HG03571 (cell line): ENCODE measurements around the gene CDKAL1.

ENCODE experiments used
- ATAC-seq: cut with Tn5 transposase; IDR thresholded peaks from one replicate; pipeline ENCODE4 v1.9.1; 2021; ENCODE audit not compliant: unreplicated experiment

CDKAL1 gene

DNA sequence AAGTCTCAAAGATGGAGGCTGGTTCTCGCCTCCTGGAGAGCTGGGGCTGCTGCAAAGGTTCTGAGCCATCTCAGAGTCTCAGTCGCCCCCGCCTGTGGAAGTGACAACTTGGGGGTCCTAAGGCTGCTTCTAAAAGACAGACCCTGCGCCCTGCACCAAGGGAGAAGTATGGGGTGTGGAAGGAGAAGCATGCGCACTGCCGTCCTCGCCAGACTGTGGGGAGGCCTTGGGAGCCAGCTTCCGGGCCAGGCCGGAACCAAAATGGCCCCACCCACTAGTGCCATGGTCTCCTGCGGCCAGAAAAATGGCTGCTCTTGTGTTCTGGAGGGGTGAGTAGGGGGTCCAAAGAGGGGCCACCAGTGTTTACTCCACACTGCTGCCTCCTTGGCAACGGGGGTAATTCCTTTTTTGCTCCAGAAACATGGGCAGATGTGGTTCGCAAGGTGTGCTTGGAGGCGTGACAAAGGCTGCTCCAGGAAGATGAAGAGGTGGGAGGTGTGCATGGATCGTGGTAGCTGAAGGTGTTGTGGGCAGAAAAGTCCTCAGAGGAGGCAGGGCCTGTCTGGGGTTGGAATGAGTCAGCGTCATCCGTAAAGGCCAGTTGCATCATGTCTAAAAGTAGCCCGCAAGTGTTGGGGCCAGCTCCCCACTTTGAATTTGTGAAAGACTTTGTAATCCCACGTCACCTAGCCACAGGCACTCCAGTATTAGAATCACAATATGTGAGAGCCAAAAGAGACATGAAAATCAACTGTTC is 729.5 kb downstream of the CDKAL1 start:
- ATAC-seq = no peak

DNA sequence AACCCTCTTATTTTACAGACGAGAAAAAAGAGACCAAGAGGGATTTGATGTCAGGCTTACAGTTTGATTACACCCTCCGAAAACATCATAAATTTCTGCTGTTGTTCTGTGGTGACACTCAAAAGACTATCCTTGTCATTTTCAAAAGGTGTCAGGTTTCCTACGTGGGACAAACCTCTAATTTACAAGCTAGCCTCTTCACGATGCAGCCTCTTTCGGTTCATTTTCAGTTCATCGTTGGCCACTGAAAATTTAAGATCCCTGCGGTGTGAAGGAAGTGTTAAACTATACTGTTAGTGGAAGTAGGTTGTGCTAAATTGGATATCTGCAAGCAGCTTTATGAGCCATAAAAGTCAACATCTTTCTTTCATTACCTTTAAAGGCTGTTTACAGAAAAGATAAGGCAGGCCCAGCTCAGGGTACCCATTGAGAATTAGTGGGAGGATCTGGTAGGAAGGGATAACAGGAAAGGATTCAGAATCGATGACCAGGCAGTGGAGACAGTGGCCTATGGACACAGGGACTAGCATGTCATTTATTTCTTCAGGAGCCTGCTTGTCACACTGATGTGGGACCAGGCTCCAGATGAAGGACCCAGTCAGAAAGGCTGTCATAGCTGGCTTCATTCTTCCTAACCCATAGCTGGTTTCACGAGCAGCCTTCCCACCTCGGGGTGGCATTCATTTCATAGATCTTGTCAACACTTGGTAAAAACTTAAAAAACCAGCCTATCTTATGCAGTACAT is 730.2 kb downstream of the CDKAL1 start:
- ATAC-seq = no peak

DNA sequence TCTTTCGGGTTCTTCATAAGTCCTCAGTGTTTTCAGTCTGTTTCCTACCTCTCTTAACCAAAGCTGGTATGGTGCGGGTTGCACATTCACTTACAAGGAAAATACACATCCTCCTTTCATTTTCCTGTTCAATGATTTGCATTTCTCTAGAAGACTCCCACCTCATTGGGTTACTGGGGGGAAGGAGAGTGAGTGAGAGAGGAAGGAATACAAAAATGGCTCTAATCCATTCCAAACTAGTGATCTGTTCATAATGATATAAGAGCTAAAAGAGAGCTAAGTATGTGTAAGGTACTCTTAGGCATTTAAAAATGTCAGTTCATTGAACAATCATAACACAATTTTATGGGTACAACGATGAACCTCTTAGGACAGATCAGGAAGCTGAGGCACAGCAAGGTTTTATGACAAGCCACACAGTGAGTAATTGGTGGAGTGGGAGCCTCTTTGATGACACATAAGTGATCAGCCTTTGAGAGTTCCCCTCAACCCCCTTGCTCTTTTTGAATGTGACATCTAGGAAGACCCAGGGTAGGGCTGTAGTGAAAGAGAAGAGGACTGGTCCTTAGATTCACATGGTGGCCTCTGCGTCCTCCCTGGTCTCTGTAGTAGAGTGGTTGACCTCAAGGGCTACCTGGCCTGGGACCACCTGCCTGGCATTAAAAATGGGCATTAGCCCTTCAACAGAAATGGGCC is 730.9 kb downstream of the CDKAL1 start:
- no peak for ATAC-seq

DNA sequence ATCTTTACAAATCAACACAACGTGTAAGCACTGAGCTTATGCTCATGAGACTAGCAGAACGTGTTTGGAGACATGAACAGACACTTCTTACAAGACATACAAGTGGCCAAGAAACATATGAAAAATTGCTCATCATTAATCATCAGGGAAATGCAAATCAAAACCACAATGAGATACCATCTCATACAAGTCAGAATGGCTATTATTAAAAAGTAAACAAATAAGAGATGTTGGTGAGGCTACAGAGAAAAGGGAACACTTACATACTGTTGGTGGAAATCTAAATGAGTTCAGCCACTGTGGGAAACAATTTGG is 731.4 kb downstream of the CDKAL1 start:
- no peak for ATAC-seq

DNA sequence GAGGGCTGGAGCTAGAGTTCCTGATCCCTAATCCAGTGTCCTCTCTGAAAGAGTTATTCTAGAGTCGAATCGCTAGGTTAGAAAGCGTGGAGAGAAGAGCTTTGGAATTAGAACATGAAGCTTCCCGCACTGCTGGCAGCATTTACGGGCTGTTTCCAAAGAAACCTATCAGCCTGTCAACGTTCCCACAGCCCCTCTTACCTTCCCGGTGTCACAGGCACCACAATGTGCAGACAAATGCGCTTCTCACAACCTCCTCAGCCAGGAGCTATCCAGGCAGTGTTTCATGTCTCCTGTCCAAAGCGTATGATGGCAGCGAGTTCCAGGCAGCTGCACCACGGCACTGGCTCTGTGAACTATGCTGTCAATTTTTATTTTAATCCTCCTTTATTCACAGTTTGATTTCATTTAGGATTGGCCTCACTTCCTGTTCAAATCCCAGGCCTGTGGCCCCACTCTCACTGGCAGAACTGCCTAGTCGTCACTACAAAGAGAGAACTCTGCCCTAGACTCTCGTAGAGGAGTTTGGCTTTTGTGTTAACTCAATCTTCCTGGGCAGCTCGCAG is 736.5 kb downstream of the CDKAL1 start:
- no peak for ATAC-seq

DNA sequence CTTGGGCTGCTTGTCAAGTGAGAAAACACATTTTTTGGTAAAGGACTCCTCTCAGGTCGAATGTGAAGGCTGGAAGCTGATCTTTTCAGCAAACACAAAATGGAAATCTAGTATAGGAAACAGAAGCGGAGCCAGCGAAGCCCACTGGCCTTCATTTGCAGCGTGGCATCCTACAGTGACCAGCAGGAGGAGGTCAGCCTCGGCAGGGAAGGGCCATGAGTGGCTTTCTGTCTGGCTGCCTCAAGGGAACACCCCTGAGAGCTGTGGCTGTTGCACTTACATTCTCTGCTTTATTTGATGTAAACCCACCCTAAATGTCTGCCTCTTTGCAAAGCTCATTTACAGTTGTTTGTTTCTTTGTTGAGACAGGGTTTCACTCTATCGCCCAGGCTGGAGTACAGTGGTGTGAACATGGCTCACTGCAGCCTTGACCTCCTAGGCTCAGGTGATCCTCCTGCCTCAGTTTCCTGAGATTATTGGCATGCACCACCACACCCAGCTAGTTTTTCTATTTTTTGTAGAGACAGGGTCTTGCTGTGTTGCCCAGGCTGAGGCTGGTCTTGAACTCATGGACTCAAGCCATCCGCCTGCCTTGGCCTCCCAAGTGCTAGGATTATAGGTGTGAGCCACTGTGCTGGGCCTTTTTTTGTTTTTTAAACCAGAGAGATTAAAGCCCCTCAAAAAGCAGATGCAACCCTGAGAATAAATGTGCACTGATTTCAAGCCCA is 737.3 kb downstream of the CDKAL1 start:
- ATAC-seq = no peak

DNA sequence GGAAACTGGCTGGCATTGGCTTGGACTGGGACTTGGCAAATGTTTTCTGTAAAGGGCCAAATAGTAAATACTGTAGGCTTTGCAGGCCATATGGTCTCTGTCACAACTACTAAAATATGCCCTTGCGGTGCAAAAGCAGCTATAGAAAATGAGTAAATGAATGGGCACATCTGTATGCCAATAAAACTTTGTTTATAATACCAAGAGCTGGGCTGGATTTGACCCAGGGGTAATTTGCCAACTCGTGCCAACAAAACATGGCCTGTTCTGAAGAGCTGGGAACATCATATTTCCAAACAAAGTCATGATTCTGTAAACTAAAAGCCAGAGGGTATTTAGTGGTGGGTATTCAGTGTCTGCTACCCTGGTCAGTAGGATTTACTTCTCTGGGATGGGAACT is 739.2 kb downstream of the CDKAL1 start:
- no peak for ATAC-seq

DNA sequence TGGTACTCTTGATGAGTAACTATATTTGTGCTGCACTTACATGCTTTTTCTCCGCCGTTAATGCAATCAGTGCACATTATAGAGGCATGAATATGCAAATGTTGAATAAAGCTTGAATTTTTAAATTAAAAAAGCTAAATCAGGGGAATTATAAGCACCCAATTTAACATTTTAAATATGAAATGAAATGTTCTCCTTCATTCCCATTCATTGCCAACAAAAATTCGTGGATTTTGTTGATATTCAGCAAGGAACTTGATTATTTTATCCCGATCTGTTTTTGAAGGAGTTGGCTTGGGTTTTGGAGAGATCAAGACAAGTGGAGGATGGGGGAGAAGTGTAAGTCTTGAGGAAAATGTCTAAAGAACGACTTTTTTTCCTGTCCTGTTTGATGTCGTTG is 740.6 kb downstream of the CDKAL1 start:
- ATAC-seq = no peak

DNA sequence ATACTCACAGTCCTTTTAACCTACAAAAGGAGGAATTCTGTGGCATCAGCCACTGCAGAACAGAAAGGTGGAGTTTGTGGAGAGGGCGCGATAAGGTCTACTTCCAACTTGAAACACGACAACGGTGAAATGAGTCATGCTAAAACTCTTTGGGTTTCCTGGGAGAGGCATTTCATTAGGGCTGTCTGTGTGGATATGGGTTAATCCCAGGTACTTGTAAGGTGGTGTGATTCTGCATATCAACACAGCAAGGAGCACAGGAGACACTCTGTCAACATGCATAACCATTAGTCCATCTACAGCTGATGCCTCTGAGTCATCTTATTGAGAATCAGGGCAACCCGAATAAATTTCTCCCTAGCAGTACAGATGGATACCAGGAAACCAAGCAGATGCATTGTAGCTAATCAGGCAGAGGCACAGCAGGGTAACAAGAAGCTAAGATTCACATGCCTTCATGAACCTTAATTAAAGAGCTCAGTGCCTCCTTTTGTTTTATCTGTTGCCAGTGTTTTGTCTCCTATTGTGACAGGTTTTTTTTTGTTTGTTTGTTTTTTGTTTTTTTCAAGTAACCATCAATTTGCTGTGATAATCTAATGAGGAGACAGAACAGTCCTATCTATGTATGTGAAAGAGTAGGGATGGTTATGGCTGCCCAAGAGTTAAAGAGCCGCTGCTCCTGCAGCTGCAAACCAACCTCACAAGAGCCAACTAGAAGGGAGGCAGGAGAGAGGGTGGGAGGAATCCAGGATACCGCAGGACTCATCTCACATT is 743.5 kb downstream of the CDKAL1 start:
- ATAC-seq = no peak

DNA sequence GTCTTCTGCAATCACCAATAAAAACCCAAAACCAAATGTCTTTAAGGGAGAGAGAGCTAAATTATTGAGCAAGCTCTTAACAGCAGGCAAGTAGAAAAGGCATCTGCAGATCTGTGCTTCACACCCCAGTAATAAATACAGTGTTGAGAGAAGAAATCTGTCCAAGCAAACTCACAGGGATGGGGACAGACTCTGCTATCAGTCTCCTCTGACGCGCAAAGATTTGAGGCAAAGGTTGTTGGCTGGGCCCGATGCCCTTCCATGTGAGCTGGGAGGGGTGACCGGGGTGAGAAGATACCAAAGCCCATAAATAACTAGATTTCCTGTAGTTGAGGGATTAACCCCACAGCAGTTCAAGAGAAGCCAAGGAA is 744.1 kb downstream of the CDKAL1 start:
- no peak for ATAC-seq

DNA sequence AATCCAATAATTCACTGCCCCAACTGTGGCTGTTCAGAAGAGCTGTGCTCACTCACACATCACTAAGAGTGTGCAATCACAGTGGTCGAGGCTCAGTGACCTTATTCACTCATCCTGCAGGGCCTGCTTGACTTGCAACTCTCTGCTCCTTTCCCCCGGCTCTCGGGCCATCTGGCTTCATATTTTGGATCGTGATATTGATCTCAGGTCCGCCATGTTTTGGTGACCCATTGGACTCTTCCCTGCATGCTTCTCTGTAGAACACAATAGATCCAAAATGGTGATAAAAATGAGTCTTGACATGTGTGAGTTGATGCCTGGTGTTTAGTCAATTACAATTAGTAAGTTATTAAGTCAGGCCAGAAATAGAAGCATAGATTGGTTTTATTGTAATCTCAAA is 745.4 kb downstream of the CDKAL1 start:
- ATAC-seq = no peak

DNA sequence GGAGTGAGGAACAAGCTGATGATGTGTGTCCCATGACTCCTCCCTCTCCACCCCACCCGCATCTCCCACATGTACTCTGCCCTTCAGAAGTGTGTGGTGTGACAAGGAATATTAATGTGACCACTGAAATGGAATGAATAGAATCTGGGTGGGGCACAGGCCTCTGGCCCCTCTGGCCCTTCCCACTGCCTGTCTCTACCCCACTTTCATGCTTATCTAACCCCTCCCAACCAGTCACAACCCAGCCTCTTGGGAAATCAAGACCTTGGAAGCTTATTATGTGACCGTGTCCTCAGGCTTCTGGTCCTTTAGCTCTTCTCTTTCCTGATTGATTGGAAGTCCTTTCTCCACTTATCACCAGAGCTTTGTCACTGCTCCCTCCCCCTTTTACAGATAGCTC is 747.1 kb downstream of the CDKAL1 start:
- ATAC-seq = no peak
